Esophagus muscularis mucosa (tissue), 3 donors: Measurements from ENCODE around the gene MLN.

ENCODE experiments used
- EP300 ChIP-seq: sonication (generic); formaldehyde crosslinking; IDR thresholded peaks from one replicate; pipeline ENCODE4 v1.6.1; 2017; ENCODE audit warnings: antibody characterized with exemption
- TF ChIP-seq, protein P1 (sequence below), 3 experiments: fragments of 200-600 bp in 2 of 3; fragments of 450-650 bp in 1 of 3; sonication (generic) in 2 of 3; IDR thresholded peaks; one replicate each; pipeline ENCODE4 v1.5.1; 2017 to 2019; ENCODE audit warnings: antibody characterized with exemption in 3 of 3, mild to moderate bottlenecking in 2 of 3, moderate library complexity in 1 of 3

DNA sequence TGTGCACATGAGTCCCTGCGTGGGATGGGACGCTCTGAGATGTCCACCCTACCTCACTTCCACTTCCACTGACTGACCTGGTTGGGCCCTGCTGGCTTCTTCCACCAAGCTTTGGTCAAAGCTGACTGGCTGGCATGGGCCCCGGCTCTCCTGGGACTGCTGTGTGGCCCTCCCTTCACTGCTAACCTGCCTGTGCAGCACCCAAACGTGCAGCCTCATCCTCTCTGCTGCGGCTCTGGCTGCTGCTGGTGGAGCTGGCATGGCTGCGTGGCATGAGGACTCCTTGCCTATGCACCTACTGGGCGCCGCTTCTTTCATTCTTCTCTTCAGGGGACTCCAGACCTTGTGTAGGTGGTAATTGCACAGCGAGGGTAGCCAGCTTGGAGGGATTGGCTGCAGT lies 38.4 kb downstream of the MLN start:
- no peak for TF ChIP-seq EP300
- TF ChIP-seq, protein P1, sequence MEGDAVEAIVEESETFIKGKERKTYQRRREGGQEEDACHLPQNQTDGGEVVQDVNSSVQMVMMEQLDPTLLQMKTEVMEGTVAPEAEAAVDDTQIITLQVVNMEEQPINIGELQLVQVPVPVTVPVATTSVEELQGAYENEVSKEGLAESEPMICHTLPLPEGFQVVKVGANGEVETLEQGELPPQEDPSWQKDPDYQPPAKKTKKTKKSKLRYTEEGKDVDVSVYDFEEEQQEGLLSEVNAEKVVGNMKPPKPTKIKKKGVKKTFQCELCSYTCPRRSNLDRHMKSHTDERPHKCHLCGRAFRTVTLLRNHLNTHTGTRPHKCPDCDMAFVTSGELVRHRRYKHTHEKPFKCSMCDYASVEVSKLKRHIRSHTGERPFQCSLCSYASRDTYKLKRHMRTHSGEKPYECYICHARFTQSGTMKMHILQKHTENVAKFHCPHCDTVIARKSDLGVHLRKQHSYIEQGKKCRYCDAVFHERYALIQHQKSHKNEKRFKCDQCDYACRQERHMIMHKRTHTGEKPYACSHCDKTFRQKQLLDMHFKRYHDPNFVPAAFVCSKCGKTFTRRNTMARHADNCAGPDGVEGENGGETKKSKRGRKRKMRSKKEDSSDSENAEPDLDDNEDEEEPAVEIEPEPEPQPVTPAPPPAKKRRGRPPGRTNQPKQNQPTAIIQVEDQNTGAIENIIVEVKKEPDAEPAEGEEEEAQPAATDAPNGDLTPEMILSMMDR (IDR thresholded peaks at IDR 0.05) = no peak
